MM.1S (cell line): ENCODE results near the gene TTI1.

Experiments
- CTCF ChIP-seq: fragments of 300-600 bp; sonication (generic); IDR thresholded peaks from 2 replicates; pipeline ENCODE4 v1.5.1; 2016; ENCODE audit warnings: antibody characterized with exemption, low read length, mixed read lengths
- EZH2 ChIP-seq: fragments of 300-600 bp; sonication (generic); optimal IDR thresholded peaks from 2 replicates; pipeline ENCODE3; 2017; ENCODE audit warnings: low read depth, mild to moderate bottlenecking, antibody characterized with exemption, low read length, mixed read lengths
- EZH2phosphoT487 ChIP-seq: fragments of 300-600 bp; sonication (generic); IDR thresholded peaks from 2 replicates; pipeline ENCODE4 v1.6.1; 2018; ENCODE audit warnings: antibody characterized with exemption, low read length

GRCh38 chr20:38067717-38068365, 34.6 kb upstream of the TTI1 start:
- TF ChIP-seq CTCF: no peak
- no peak for TF ChIP-seq EZH2
- no peak for TF ChIP-seq EZH2phosphoT487
